Caki2 (cell line): ENCODE data around the gene MXRA5. TPM values are rescaled to one million over a fixed set of nuclear protein-coding genes. Genes with fewer than 3 reads are reported as not detected.
A peak's percentile ranks its signal among the peaks of the same experiment; 100 is the strongest.
"Not testable (repeated sequence)": the region's sequence is repeated elsewhere in the genome, so short reads cannot be mapped to it uniquely, and the experiment has no call there.

Experiments
- DNase-seq: peaks from one replicate; pipeline ENCODE4 v3.0.0-alpha.2; 2015; ENCODE audit warnings: low read depth
- in situ Hi-C: cut with HindIII; loops from 2 replicates; pipeline ENCODE4 v1.10.0; 2016; ENCODE audit warnings: low sequenced_read_pairs, low pct_unique_long_range_greater_than_20kb, mixed read lengths
- total RNA-seq: library from RNA; depleted of rRNA; stranded (reverse); fragments of >200 nt; shearing (Covaris generic); gene quantifications from 2 replicates; pipeline ENCODE4 v1.2.3, GENCODE V29; 2014; ENCODE audit warnings: low replicate concordance; rRNA removed

The MXRA5 gene, protein sequence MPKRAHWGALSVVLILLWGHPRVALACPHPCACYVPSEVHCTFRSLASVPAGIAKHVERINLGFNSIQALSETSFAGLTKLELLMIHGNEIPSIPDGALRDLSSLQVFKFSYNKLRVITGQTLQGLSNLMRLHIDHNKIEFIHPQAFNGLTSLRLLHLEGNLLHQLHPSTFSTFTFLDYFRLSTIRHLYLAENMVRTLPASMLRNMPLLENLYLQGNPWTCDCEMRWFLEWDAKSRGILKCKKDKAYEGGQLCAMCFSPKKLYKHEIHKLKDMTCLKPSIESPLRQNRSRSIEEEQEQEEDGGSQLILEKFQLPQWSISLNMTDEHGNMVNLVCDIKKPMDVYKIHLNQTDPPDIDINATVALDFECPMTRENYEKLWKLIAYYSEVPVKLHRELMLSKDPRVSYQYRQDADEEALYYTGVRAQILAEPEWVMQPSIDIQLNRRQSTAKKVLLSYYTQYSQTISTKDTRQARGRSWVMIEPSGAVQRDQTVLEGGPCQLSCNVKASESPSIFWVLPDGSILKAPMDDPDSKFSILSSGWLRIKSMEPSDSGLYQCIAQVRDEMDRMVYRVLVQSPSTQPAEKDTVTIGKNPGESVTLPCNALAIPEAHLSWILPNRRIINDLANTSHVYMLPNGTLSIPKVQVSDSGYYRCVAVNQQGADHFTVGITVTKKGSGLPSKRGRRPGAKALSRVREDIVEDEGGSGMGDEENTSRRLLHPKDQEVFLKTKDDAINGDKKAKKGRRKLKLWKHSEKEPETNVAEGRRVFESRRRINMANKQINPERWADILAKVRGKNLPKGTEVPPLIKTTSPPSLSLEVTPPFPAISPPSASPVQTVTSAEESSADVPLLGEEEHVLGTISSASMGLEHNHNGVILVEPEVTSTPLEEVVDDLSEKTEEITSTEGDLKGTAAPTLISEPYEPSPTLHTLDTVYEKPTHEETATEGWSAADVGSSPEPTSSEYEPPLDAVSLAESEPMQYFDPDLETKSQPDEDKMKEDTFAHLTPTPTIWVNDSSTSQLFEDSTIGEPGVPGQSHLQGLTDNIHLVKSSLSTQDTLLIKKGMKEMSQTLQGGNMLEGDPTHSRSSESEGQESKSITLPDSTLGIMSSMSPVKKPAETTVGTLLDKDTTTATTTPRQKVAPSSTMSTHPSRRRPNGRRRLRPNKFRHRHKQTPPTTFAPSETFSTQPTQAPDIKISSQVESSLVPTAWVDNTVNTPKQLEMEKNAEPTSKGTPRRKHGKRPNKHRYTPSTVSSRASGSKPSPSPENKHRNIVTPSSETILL (N-terminal part only)
- total RNA-seq = 3.4 and 4.3 TPM in 2 replicates

DNA sequence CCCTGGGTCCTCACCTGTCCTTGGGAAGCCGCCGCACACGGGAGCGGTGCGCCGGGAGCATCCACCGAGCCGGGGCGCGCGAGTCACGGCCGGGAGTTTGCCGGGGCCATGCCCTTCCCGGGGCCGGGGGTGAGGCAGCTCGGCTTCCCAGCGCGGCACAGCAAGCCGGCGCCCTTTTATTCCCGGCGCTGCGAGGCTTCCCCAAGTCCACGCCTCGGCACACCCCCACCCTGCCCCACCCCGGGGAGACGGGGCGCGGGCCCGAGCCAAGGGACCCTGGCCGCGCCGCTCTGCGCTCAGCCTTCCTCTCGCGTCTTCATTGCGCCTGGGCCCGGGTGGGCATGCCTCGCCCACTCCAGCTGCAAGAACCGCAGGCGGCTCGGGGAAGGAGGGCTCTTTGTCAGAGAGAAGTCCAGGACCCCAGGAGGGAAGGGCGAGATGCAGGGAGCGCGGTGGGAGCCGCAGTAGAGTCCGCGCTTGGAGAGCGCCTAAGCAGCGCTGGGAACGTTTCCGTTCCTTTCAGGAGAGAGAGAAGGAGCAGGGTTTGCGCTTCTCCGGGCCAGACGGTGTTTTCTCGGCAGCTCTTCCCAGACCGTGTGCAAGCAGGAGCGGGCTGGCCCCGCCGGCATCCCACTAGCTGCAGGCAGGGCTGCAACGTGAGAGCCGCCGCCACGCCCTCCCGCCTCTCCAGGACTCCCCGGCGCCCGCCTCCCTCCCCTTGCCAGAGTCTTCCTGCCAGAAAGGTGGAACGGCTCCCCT, at the start of gene MXRA5:
Gene MXRA5, minus strand, starts transcription at position 152 of the 759 bp plus-strand sequence. CDS start 2,819 bp downstream, outside the sequence.
- in situ Hi-C loops = no loop called here
- peak; percentile 30 for DNase-seq

DNA sequence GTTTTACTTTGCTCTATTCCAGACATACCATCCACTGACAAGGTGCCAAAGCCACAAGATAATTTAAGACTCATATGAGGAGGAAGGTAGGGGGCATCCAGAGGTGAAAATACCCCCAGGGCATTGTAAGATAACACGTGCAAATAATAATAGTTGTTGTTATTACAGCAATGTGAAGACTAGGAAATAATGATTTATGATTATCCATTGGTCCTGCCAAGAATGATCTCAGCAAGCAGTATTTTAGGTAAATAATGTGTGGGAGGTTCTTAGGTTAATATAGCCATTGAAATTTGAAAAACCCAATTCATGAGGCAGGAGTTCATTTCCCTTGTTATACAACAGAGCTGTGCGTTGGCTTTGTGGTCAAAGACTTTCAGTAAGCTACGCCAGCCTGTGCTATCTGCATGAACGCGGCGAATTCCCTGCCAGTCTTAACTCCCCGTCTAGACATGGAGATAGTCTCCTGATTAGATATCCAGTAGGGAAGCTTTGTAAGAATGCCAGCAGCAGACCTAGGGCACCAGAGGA, 47.2 kb upstream of the MXRA5 start:
- in situ Hi-C loops = no loop called here
- peak; percentile 72 for DNase-seq

DNA sequence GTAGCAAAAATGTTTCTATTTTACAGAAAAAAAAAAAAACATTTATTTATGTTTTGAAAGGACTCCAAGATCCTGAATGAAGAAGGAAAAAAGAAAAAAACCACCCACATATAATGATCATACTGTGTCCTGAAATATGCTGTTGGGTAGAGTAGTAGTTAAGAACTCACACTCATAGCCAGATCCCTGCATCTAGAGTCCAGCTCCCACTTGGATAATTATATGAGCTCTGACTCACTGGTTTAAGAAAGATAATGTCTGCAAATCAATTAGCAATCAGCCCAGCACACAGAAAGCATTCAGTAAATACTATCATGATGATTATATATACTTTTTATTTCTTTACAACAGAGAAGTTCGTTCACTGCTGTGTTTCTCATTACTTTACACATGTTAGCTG, 46.7 kb upstream of the MXRA5 start:
- no peak for DNase-seq
- in situ Hi-C loops = no loop called here

DNA sequence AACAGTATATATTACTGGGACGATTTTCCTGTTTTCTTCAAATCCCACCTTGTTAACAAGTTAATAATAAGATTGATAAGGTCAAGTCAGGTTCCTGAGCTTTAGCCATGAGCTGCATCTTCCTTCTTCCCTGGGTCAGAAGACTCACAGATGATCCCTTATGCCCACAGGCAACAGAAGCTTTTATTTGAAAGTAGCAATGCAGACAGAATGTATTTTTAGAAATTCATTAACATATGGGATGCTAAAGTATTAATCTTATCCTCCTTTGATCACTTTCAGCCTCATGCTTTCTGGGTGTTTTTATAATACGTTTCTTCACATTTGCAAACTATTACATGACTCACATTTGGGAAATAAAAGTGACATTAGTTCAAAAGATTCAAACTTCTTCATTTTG, 42.0 kb upstream of the MXRA5 start:
- in situ Hi-C loops = no loop called here
- no peak for DNase-seq

DNA sequence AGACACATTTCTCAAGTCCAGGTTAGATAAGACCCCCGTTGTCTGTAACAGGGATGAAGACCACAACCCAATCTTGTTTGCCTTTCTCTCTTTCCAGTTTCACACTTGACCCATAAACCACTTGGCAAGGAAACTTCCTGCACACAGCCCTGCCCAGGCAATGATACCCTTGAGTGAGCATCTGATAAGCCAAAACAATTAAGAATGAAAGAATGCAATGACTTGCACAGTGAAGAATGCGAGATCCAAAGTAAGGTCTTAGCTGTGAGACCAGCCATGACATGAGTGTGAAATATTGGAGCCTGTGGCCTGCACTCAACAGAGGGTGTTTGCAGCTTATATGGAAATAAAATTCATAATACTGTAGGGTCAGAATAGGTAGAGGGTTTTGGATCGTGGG, 37.9 kb upstream of the MXRA5 start:
- in situ Hi-C loops = no loop called here
- DNase-seq = peak; percentile 80

DNA sequence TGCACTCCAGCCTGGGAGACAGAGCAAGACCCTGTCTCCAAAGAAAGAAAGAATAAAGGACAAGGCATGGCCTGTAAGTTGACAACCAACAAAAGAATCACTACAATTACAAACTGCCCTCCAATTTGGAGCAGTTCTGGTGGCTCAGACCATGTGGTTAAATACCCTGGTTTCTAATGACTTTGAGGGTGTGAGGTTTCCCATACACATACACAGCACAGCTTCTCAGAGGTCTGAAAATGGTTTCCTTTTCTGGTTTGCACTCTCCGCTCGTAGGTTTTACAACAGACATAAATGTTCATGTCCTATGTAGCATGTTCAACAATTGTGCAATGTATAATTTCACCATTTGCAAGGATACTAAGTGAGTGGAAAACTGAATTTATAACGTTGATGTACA, 34.2 kb upstream of the MXRA5 start:
- in situ Hi-C loops = no loop called here
- no peak for DNase-seq

DNA sequence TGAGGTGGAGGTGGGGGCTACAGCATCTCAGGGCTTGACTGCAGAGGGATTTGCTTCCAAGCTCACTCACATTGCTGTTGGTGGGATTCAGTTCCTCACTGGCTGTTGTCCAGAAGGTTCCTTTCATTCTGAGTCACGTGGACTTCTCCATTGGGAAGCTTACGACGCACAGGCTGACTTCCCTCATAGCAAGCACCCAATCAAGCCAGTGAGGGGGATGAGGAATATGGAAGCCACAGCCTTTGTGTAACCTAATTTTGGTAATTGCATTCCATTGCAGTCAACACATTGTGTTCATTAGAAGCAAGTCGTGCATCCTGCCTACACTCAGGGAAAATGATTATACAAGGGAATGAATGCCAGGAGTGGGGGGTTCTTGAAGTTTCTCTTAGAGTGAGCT, 32.7 kb upstream of the MXRA5 start:
- in situ Hi-C loops = no loop called here

DNA sequence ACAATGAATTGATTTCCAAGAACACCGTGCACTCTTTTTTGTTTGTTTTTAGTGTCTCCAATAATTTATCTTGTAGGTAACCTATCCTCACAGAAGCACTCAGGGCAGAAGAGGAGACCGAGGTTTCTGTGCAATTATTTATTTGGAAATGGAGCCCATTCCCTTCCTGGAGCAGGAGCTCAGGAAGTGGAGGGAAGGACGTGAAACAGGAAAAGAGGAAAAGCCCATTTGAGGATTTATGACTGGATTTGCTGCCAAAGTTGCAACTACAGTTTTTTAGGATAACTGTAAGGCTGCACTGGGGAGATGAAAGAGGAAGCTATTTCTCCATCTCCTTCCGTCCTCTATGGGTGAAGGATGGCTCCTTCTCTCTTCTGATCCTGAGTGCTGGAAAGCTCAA, 31.7 kb upstream of the MXRA5 start:
- no peak for DNase-seq
- in situ Hi-C loops = no loop called here

More for the DNA sequence above, 32.7 kb upstream of the MXRA5 start:
- no peak for DNase-seq

DNA sequence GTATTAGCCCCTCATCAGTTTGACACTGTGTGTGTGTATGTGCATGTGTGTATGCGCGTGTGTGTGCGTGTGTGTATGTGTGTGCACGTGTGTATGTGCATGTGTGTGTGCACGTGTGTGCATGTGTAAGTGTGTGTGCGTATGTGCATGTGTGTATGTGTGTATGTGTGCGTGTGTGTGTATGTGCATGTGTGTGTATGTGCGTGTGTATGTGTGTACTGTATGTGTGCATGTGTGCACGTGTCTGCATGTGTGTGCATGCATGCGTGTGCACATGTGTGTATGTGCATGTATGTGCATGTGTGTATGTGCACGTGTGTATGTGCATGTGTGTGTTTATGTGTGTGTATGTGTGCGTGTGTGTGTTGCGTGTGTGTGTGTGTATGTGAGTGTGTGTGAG, 31.1 kb upstream of the MXRA5 start:
- no peak for DNase-seq
- in situ Hi-C loops = no loop called here

DNA sequence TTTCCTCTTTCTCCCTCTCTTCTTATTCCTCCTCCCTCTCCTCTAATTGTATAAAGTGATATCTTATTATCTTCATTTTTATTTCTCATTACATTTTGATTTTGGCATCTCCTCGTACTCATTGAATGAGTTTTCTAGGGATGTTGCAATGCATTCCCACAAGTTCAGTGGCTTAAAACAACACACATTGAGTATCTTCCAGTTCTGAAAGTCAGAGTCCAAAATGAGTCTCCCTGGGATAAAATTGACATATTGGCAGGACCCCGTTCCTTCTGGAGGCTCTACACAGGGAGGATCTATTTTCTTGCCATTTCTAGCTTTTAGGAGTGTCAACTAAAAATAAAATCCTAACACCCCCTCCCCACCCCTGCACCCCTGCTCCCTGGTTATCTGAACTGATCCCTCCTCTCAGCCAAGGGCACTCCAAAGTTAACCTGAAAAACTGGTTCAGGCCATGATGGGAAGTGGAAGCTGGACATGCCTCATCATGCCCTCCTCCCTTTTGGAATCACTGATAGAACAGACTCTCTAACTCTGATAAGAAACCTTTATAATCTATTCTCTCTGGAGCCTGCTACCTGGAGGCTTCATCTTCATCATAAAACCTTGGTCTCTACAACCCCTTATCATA, 29.5 kb upstream of the MXRA5 start:
- in situ Hi-C loops, DNase-seq: not testable (repeated sequence)

DNA sequence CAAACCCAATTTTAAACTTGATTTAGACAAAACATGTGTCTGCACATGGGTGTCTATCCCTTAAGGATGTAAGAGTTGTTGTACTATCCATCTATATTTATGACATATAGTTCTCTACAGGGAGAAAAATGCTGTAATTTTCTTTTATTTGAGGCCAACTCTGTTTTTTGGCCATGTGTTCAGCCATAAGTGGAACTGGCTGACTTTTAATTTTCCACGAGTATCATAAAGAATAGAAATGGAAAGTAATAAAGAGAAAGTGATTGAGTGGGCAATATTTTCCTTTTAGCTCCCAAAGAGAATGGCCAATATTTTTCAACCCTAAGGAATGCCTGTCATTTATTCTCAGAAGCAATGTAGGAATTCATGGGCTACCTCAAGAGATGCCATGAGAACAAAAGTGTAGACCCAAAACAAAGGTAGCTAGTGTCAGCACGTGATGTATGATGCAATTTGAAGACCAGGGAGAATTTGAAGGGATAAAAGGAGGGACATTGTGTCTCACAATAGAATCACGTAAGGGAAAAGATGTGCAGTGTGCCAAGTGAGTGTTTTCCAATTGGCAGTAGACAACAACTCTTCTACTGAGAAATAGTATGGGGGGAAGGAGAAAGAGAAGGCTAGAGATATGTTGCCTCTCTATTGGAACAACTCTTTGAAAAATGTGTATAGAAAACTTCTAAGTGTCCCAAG, 27.8 kb upstream of the MXRA5 start:
- in situ Hi-C loops = no loop called here
- DNase-seq = no peak

DNA sequence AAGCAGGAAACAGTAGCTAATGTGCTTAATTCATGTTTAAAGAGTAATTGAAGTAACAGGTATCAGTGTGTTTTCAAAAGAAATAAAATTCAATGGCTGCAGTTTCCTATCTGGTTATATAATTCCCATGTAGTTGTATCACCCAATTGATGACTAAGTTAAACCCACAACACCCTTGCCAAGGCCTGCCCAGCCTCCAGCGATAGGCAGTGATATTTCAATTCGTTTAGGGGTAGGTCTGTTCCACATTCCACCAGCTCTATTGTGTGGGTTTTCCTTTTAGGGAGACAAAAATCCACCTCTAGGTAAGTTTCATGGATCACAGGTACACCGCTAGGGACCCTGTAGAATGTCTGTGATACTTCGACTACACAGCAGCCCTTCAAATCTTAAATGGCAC, 24.7 kb upstream of the MXRA5 start:
- in situ Hi-C loops = no loop called here

DNA sequence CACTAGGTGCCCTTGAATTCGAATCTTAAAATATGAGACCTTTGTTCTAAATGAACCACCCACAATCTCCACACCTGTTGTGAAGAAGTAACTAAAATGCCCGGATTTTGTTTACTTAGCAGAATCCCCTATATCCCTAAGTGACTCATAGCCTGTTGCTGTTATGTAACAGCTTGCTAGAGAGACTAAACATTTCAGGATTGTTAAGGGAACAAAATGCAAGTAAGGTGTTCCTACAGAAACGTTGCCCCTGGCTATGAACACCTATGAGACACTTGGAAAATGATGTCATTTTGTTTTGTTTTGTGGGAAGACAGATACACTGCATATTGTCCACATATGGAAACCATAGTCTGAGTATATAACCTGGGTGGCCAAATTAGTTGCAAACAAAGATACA, 24.2 kb upstream of the MXRA5 start:
- DNase-seq = no peak
- in situ Hi-C loops = no loop called here

More for the DNA sequence above, 24.7 kb upstream of the MXRA5 start:
- no peak for DNase-seq

DNA sequence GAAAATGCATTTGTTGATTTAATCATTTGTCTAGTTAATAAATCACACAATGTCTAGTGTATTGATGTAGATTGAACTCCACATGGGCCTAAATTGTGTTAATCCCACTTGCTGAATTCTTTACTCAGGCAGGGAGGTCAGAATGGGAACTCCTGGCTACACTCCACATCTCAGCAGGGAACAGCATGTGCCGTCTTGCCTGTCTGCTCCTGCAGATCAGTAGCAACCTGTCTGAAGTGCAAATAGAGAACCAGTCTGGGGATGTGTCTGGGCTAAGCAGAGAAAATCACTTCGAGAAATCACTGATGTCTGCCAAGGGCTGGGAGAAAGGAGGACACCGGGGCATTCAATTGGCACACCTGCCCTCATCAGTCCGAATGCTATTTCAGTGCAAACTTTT, 16.5 kb upstream of the MXRA5 start:
- no peak for DNase-seq
- in situ Hi-C loops = no loop called here

DNA sequence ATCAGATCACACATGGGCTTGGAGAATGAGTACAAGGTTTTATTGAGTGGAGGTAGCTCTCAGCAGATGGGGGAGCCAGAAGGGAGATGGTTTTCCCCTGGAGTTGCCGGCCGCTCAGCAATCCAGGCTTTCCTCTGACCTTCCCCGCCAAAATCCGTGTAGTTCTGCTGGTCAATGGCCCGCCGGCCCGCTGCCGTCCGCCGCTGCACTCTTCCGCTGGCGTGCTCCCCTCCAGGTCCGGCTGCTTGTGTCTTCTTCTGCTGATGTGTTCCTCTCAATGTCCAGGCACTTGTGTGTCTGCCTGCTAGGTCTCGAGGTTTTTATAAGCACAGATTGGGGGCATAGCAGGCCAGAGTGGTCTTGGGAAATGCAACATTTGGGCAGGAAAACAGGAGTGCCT, 14.4 kb upstream of the MXRA5 start:
- in situ Hi-C loops = no loop called here
- no peak for DNase-seq

DNA sequence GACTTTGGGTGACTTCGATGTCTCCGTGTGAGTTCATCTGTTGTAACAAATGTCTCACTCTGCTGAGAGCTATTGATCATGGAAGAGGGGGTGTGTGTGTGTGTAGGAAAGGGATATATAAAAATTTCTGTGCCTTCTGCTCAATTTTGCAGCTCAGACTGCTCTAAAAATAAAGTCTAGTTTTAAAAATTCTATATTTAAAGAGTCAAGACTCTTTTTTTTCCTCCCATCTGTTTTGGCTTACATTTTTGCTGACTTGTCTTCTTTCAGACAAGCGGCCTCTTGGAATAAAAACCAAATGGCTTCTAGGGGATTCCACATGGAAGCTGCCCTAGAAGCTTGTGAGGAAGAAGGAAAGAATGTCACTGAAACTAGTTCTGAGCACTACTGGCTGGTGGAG, 6.3 kb upstream of the MXRA5 start:
- in situ Hi-C loops, DNase-seq: not testable (repeated sequence)

DNA sequence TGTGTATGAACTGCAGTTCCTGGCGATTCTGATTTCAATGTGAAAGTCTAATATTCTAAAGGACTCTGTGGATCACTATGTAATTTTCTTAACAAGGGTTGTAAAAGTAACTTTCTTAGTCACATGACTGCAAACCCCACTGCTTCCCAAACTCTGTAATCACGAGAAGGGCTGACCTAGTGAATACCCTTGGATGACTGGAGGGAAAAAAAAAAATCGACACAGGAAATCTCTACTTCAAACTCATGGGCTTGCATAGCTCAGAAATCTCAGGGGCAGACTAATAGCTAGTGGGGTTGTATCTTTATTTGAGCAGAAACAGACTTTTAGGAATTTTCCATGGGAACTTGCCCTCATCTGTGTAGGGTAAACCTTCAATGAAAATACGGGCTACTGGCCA, 4.8 kb upstream of the MXRA5 start:
- in situ Hi-C loops = no loop called here
- DNase-seq = no peak
